Measurements from ENCODE around the gene B3GNT9.

The B3GNT9 gene

DNA sequence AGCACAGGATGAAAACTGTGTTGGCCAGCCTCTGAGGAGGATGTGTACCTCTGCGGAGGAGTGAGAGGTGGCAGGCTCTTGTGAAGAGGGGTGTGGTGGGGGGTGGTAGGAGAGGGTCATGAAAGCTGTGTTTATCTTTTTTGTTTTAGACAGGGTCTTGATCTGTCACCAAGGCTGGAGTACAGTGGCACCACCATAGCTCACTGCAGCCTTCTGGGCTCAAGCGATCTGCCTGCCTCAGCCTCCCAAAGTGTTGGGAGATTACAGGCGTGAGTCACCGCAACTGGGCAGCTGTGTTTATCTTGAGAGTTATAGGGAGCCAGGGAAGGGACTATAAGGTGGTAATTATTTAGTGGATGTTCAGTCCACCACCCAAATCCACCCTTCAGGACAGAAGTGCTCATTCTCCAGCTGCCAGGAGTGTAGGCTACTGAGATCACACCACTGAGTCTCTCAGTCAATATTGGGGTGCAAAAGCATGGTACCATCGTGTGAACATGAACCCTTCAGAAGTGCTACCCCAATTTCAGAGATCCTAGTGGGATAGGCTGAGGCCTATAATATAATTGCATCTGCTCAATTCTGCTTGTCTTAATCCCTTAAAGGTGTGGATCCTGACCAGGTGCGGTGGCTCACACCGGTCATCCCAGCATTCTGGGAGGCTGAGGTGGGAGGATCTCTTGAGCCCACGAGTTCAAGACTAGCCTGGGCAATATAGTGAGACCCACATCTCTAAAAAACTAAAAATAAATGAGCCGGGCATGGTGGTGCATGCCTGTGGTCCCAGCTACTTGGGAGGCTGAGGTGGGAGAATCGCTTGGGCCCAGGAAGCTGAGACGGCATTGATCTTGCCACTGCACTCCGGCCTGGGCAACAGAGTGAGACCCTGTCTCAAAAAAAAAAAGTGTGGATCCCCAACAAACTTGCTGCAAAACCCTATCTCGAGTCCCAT lies 39.9 kb upstream of the B3GNT9 start:
- DNase-seq (ENCODE audit: low spot score) = no peak
- no peak for TF ChIP-seq CTCF (IDR thresholded peaks at IDR 0.05; ENCODE audit: extremely low read depth, missing control alignments)

- TF ChIP-seq CTCF (IDR thresholded peaks at IDR 0.05; ENCODE audit: extremely low read depth, missing control alignments) = no peak
- no peak for DNase-seq (ENCODE audit: low spot score)
Observed at GRCh38 chr16:67190041-67190440, 39.2 kb upstream of the B3GNT9 start, which contains the start of gene EXOC3L1. EXOC3L1 (minus strand) TSS chr16:67190136; CDS start chr16:67189676, 460 bp downstream.

DNA sequence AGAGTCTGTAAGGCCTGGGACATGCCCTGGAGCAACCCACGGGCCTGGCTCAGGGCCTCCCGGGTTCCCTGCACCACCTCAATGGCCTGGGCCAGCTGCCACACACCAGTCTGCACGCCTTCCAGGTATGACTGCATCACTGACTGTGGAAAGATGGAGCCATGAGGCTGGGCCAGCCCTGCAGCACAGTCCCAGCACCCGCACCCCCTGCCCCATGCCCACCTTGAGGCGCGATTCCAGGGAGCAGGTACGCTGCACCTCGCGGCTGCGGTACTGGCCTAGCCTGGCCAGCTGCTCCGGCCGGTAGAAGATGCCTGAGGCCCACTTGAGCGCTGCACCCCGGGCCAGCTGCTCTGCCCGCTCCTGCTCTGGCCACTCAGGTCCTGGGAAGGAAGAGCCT lies 38.0 kb upstream of the B3GNT9 start:
- no peak for DNase-seq (ENCODE audit: low spot score)
- TF ChIP-seq CTCF (IDR thresholded peaks at IDR 0.05; ENCODE audit: extremely low read depth, missing control alignments) = no peak

DNA sequence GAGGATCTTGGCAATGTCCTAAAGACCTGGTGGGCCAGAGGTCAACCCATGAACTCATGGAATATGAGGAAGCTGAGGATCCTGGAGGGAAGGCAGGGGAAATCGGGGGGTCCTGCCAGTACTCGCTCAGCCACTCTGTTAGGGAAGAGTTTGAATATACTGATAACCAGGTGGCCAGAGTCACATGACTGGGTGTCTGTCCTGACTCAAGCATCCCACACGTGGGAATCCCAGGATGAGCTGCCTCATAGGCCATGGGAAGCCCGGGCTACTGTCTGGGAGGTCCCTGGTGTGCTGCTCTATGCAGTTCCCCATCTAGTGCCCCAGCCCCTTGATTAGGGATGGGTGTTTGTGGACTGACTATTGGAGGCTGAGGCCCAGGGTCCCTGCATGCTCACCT lies 37.5 kb upstream of the B3GNT9 start:
- no peak for DNase-seq (ENCODE audit: low spot score)
- TF ChIP-seq CTCF (IDR thresholded peaks at IDR 0.05; ENCODE audit: extremely low read depth, missing control alignments) = no peak

DNA sequence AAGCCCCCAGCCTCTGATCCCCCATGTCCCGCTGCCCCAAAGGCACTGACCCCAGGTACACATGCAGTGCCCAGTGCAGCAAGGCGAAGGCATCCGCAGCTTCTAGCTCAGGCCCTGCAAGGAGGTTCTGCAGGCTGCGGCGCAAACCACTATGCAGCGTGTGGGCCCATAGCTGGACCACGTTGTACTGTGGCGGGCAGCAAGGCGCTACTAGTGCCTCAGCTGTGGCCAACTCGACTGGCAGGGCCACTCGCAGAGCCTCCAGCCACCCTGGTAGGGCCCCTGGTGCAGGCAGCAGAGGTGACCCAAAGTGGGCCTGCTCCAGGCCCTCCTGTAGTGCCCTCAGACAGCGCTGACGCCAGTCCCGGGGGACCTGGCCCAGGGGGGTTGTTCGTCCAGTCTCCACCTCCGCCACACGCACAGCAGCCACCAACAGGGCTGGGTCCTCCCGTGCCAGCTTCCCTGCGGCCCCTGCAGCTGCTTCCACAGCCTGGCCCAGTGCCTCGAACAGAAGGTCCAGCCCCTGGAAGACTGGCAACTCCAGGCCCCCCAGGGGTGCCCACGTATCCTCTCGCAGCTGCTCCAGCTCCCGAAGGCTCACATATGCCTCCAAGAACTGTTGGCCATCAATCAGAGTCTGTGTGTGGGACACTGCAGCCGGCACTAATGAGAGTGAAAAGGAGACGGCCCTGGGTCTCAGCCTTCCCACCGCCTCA lies 36.5 kb upstream of the B3GNT9 start:
- DNase-seq (ENCODE audit: low spot score) = no peak
- no peak for TF ChIP-seq CTCF (IDR thresholded peaks at IDR 0.05; ENCODE audit: extremely low read depth, missing control alignments)

DNA sequence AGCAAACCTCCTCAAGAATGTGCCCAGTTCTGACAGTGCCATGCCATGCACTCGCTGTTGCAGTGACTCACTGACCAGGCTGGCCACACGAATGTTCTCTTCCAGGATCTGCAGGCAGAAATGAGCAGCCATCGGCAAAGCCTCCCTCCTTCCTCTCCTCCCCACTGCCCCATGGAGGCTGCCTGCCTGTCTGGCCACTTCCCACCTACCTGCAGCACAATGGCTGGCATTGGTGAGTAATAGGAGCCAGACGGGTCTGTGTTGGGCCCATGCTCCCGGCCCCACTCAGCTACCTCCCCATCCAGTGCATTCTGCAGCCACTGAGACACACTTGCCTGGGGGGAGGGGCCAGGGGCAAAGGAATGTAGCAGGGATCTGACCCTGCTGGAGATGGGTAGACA lies 35.8 kb upstream of the B3GNT9 start:
- DNase-seq (ENCODE audit: low spot score) = no peak
- TF ChIP-seq CTCF (IDR thresholded peaks at IDR 0.05; ENCODE audit: extremely low read depth, missing control alignments) = no peak

- TF ChIP-seq CTCF (IDR thresholded peaks at IDR 0.05; ENCODE audit: extremely low read depth, missing control alignments) = no peak
- DNase-seq (ENCODE audit: low spot score) = no peak
Observed at GRCh38 chr16:67185651-67186134, 34.9 kb upstream of the B3GNT9 start.
